Psoas muscle (tissue), 8 donors: ENCODE data around the gene PDE11A. TPM values are rescaled to one million over a fixed set of nuclear protein-coding genes. Genes with fewer than 3 reads are reported as not detected.

Experiments
- ATAC-seq, 4 donors: fragments of 200-7000 bp; cut with Tn5 transposase; one replicate each; pipeline ENCODE4 v1.9.1; 2020; ENCODE audit warnings: moderate library complexity in 3 of 4, mild to moderate bottlenecking in 2 of 4
- DNase-seq, 2 donors: peaks; one replicate each; pipeline ENCODE4 v3.0.0-alpha.2; 2020
- H3K27ac ChIP-seq: fragments of 200-600 bp; one replicate; pipeline ENCODE4 v1.8.0; 2022
- H3K27me3 ChIP-seq, 3 donors: fragments of 200-600 bp in 1 of 3; one replicate each; pipeline versions ENCODE4 v1.6.1 to v1.8.0; 2013 to 2022; ENCODE audit warnings: low read length in 2 of 3, mild to moderate bottlenecking in 2 of 3, moderate library complexity in 1 of 3; ENCODE audit not compliant: insufficient read depth in 3 of 3
- H3K36me3 ChIP-seq, 2 donors: fragments of 200-600 bp in 1 of 2; one replicate each; pipeline versions ENCODE4 v1.6.1 to v1.8.0; 2013 to 2022; ENCODE audit warnings: low read depth in 1 of 2, mild to moderate bottlenecking in 1 of 2, moderate library complexity in 1 of 2; ENCODE audit not compliant: insufficient read depth in 1 of 2
- H3K4me1 ChIP-seq: fragments of 200-600 bp; one replicate; pipeline ENCODE4 v1.8.0; 2022
- H3K4me3 ChIP-seq: fragments of 200-600 bp; one replicate; pipeline ENCODE4 v1.8.0; 2022; ENCODE audit warnings: mild to moderate bottlenecking
- H3K9me3 ChIP-seq: fragments of 200-600 bp; one replicate; pipeline ENCODE4 v1.8.0; 2022
- WGBS, 3 donors: extraction: QIAGEN DNeasy Blood & Tissue Kit; methylation state at CpG; one replicate each; pipeline versions ENCODE4 v1.1.6 to v1.1.7; 2013; 5-methylcytosine and 5-hydroxymethylcytosine counted together
- intact Hi-C, 2 donors: fragments of 100-400 bp; cut with DNase I; formaldehyde crosslinking; loops; one replicate each; pipeline versions ENCODE4 v1.11.0 to v1.14.2; 2022
- polyA plus RNA-seq, 3 donors: library from polyadenylated mRNA; stranded (reverse); fragments of 200-250 nt; gene quantifications; one replicate each; pipeline ENCODE4 v1.2.3, GENCODE V29; 2013
- total RNA-seq, 4 donors: library from RNA; stranded (reverse); fragmentation: NEBNext Ultra II Directional in 2 of 4; extraction: Animal tissue kit (Norgen Biotek cat#: 25700) in 2 of 4; gene quantifications; one replicate each; pipeline versions ENCODE4 v1.2.1 to v1.2.4, GENCODE V29; 2021 to 2023
- TF ChIP-seq, protein P1 (sequence below): fragments of 200-600 bp; IDR thresholded peaks from one replicate; pipeline ENCODE4 v1.8.0; 2022; ENCODE audit warnings: antibody characterized with exemption
- donor health status: healthy with polysubstance abuse.
- donor health status: DM: no; HTN: no; CAD: no; lungs with moderate emphysema.
- donor health status: Bipolar disorder and iron deficiency.
- donor health status: healthy.
- donor health status: DM: yes; HTN: yes; CAD: no.
- donor health status: DM: no; HTN: no; CAD: no.
- donor health status: DM: no; HTN: no; CAD: no.
- donor health status: DM: yes; HTN: yes; CAD: no.

Gene PDE11A
- total and polyA plus RNA-seq, 7 donors, result 0.35 to 39.7 (median 2.3) TPM

DNA sequence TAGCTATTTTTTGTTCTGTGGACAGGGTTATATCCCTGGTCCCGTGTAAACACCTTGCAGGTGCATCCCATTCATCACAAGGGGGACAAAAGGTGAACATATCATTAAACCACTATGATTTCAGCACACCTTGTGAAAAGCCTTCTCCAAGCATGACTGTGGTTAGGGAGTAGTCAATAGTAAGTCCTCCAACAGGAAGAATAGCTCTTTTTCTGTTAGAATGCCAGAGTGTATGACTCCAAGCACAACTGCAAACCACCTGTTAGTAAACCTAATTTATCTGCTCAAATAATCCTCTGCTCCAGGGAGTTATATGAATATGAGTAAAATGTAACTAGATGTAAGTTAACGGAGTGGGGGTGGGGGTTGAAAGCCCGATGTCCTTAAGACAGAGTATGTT, 439.5 kb downstream of the PDE11A start:
- 47 to 55% (median 49%) methylated on average over 3 of the region's 3 CpGs for WGBS, 3 donors
- TF ChIP-seq, protein P1, sequence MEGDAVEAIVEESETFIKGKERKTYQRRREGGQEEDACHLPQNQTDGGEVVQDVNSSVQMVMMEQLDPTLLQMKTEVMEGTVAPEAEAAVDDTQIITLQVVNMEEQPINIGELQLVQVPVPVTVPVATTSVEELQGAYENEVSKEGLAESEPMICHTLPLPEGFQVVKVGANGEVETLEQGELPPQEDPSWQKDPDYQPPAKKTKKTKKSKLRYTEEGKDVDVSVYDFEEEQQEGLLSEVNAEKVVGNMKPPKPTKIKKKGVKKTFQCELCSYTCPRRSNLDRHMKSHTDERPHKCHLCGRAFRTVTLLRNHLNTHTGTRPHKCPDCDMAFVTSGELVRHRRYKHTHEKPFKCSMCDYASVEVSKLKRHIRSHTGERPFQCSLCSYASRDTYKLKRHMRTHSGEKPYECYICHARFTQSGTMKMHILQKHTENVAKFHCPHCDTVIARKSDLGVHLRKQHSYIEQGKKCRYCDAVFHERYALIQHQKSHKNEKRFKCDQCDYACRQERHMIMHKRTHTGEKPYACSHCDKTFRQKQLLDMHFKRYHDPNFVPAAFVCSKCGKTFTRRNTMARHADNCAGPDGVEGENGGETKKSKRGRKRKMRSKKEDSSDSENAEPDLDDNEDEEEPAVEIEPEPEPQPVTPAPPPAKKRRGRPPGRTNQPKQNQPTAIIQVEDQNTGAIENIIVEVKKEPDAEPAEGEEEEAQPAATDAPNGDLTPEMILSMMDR, result no peak
- intact Hi-C loops, result no loop called here
- no peak for ATAC-seq
- Histone ChIP-seq H3K9me3 (no peaks in the 10 kb centered on the region), H3K4me3 (no peak overlapping the region), H3K36me3 (no peaks in the 10 kb centered on the region), H3K27me3 (no peaks in the 10 kb centered on the region), H3K27ac (no peak overlapping the region), H3K4me1 (peaks cover 7% of the 10 kb centered on the region)
- DNase-seq, result no peak

DNA sequence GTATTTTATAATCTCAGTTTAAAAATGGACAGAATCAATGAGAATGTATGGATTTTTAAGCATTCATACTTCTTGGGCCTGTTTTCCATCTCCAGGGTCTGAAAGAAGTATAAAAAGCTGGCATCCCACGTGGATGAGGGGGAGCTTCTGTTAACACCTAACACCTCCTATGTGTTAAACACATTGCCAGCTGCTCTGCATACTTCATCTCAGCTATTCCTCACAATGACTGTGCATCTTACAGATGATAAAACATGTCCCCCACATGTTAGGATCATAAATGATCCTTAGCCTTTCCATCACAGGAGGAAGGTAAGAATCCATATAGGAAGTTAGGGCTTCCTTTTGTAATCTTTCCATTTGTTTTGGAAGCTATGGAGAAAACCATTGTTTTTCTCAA, 440.9 kb downstream of the PDE11A start:
- TF ChIP-seq, protein P1, result no peak
- Histone ChIP-seq H3K9me3 (no peaks in the 10 kb centered on the region), H3K4me1 (peaks cover 7% of the 10 kb centered on the region), H3K27ac (no peak overlapping the region), H3K36me3 (no peaks in the 10 kb centered on the region), H3K27me3 (no peaks in the 10 kb centered on the region), H3K4me3 (no peak overlapping the region)
- WGBS, 3 donors, result 72 to 82% (median 77%) methylated on average over 1 of the region's 1 CpG
- intact Hi-C loops, result no loop called here
- no peak for ATAC-seq
- no peak for DNase-seq

DNA sequence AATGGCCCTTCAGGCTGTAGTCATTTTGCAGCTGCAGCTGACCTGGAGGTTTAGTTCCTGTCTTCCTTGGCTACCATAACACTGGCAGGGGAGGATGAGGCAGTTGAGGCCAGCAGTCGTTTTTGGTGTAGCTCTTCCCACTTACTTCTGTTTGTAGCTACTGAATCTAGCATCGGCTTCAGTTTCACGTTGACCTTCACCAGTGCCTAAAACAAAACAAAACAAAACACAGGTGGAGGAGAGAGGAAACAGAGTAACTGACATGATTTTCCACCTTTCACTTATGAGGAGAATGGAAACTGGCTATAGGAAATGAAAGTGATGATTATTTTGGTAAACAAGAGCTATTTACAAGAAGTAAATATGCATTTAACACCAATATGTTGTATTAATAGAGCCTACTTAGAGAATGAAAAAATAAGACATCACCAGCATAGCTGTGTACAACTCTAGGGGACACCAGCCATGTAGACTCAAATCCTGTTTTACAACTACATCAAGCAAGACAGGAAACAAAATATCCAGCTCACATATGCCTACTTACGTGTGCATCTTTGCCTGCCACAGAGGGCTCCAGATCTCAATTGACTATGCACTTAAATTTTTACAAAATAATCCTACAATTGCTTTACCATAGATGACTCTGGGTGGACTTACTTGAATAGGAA, 443.1 kb downstream of the PDE11A start:
- TF ChIP-seq, protein P1, result no peak
- 54 to 66% (median 55%) methylated on average over 4 of the region's 4 CpGs for WGBS, 3 donors
- no peak overlapping the region for H3K27ac ChIP-seq
- H3K4me1 ChIP-seq, result peaks cover 7% of the 10 kb centered on the region
- H3K27me3 ChIP-seq, result no peaks in the 10 kb centered on the region
- no peak for DNase-seq
- H3K9me3 ChIP-seq, result no peaks in the 10 kb centered on the region
- ATAC-seq, result no peak
- intact Hi-C loops, result loop anchor here in 1 of 2 donors (10.0 kb wide), 1 partner anchor 95 kb away; no protein-coding TSS in a partner anchor
- no peaks in the 10 kb centered on the region for H3K36me3 ChIP-seq
- no peak overlapping the region for H3K4me3 ChIP-seq

DNA sequence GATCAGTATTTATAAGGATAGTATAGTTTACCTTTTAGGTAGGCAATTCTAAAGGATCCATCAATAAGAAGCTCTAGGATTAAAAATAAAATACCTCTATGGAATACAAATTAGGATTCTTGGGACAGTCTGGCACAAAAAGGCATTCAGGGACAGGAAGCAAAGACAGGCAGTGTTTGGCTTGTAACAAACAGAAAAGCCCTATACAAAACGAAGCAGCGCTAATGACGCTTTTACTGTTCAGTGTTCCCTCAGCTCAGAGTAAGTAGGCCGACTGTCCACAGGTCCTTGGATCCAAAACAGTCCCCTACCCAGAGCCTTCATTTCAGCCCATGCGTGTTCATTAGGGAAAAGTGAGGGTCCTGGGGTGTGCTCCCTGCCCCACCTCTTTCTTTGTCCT, 443.7 kb downstream of the PDE11A start:
- no peak overlapping the region for H3K27ac ChIP-seq
- peaks cover 4% of the 10 kb centered on the region for H3K4me1 ChIP-seq
- H3K36me3 ChIP-seq, result no peaks in the 10 kb centered on the region
- no peaks in the 10 kb centered on the region for H3K27me3 ChIP-seq
- H3K9me3 ChIP-seq, result no peaks in the 10 kb centered on the region
- DNase-seq (no peak), ATAC-seq (no peak)
- intact Hi-C loops, result loop anchor here in 1 of 2 donors (10.0 kb wide), 1 partner anchor 96 kb away; no protein-coding TSS in a partner anchor
- TF ChIP-seq, protein P1, result no peak
- 76 to 86% (median 77%) methylated on average over 5 of the region's 5 CpGs for WGBS, 3 donors
- H3K4me3 ChIP-seq, result no peak overlapping the region
